GM23338 (cell line): ENCODE data around the gene PLEKHD1. TPM values are rescaled to one million over a fixed set of nuclear protein-coding genes. Genes with fewer than 3 reads are reported as not detected.

Experiments
- ATAC-seq: fragments of 200-7000 bp; cut with Tn5 transposase; 3 replicates; pipeline ENCODE4 v1.9.1; 2020
- DNase-seq: peaks from one replicate; pipeline ENCODE4 v3.0.0-alpha.2; 2015; ENCODE audit warnings: low spot score
- H2AFZ ChIP-seq: fragments of 200-600 bp; sonication (generic); 2 replicates; pipeline ENCODE4 v1.8.0; 2016; ENCODE audit warnings: antibody characterized with exemption, mild to moderate bottlenecking, moderate library complexity
- H3F3A ChIP-seq: fragments of 200-600 bp; sonication (generic); replicated peaks from 2 replicates; pipeline ENCODE4 v1.8.0; 2017; ENCODE audit warnings: antibody characterized with exemption, mixed run types, low read depth
- H3K27ac ChIP-seq: fragments of 200-600 bp; sonication (generic); 2 replicates; pipeline ENCODE4 v1.6.1; 2016; ENCODE audit warnings: low read depth
- H3K27me3 ChIP-seq: fragments of 200-600 bp; sonication (generic); 2 replicates; pipeline ENCODE4 v1.8.0; 2016; ENCODE audit warnings: mild to moderate bottlenecking, mixed run types, moderate library complexity; ENCODE audit not compliant: insufficient read depth
- H3K36me3 ChIP-seq: fragments of 200-600 bp; sonication (generic); 2 replicates; pipeline ENCODE4 v1.8.0; 2016; ENCODE audit warnings: mild to moderate bottlenecking; ENCODE audit not compliant: insufficient read depth
- H3K4me1 ChIP-seq: fragments of 200-600 bp; sonication (generic); 2 replicates; pipeline ENCODE4 v1.8.0; 2016; ENCODE audit warnings: mild to moderate bottlenecking, moderate library complexity; ENCODE audit not compliant: insufficient read depth
- H3K4me2 ChIP-seq: fragments of 200-600 bp; sonication (generic); 2 replicates; pipeline ENCODE4 v1.7.1; 2017; ENCODE audit warnings: mixed run types
- H3K4me3 ChIP-seq: fragments of 200-600 bp; sonication (generic); 2 replicates; pipeline ENCODE4 v1.6.1; 2016; ENCODE audit warnings: mixed run types
- H3K79me2 ChIP-seq: fragments of 200-600 bp; sonication (generic); replicated peaks from 2 replicates; pipeline ENCODE4 v1.8.0; 2017; ENCODE audit warnings: mild to moderate bottlenecking; ENCODE audit not compliant: insufficient read depth
- H3K9me2 ChIP-seq: fragments of 200-600 bp; sonication (generic); 2 replicates; pipeline ENCODE4 v1.8.0; 2017; ENCODE audit not compliant: insufficient read depth
- H4K20me1 ChIP-seq: fragments of 200-600 bp; sonication (generic); replicated peaks from 2 replicates; pipeline ENCODE4 v1.8.0; 2017; ENCODE audit warnings: mild to moderate bottlenecking; ENCODE audit not compliant: insufficient read depth
- H3K27ac Mint-ChIP-seq: 2 replicates; pipeline ENCODE4 v1.8.0; 2020; ENCODE audit warnings: inconsistent platforms, mild to moderate bottlenecking, moderate library complexity, mixed read lengths
- H3K27me3 Mint-ChIP-seq: 3 replicates; pipeline ENCODE4 v1.8.0; 2022; ENCODE audit warnings: low read depth, mild to moderate bottlenecking, moderate library complexity, mixed read lengths, inconsistent platforms; ENCODE audit not compliant: insufficient read depth, poor library complexity
- H3K36me3 Mint-ChIP-seq: 3 replicates; pipeline ENCODE4 v1.8.0; 2021; ENCODE audit warnings: low read depth, mild to moderate bottlenecking, inconsistent platforms, moderate library complexity, mixed read lengths
- H3K4me1 Mint-ChIP-seq: 3 replicates; pipeline ENCODE4 v1.8.0; 2020; ENCODE audit warnings: mild to moderate bottlenecking, inconsistent platforms, mixed read lengths
- H3K4me3 Mint-ChIP-seq: 3 replicates; pipeline ENCODE4 v1.8.0; 2021; ENCODE audit warnings: moderate library complexity, mild to moderate bottlenecking, inconsistent platforms, mixed read lengths
- H3K9me3 Mint-ChIP-seq: 3 replicates; pipeline ENCODE4 v1.8.0; 2020; ENCODE audit warnings: moderate library complexity, mild to moderate bottlenecking, inconsistent platforms, mixed read lengths
- CREB1 ChIP-seq: fragments of 250-450 bp; sonication (Bioruptor Pico); IDR thresholded peaks from 2 replicates; pipeline ENCODE4 v1.5.0; 2020; ENCODE audit warnings: low read depth, mild to moderate bottlenecking, moderate library complexity
- CTCF ChIP-seq, 2 experiments: fragments of 200-600 bp in 1 of 2; sonication (generic) in 1 of 2; conservative IDR thresholded peaks; 2 replicates each; pipeline versions ENCODE4 v1.5.1 to v1.6.1; 2016 to 2017; ENCODE audit warnings: antibody characterized with exemption in 2 of 2, low read depth in 2 of 2, mild to moderate bottlenecking in 2 of 2, moderate library complexity in 1 of 2
- ETS1 ChIP-seq: IDR thresholded peaks from 2 replicates; pipeline ENCODE4 v1.6.1; 2016; ENCODE audit warnings: antibody characterized with exemption
- EZH2 ChIP-seq: fragments of 200-600 bp; sonication (generic); IDR thresholded peaks from one replicate; pipeline ENCODE4 v1.8.0; 2017; ENCODE audit warnings: antibody characterized with exemption, mild to moderate bottlenecking, low read depth; ENCODE audit not compliant: unreplicated experiment
- EZH2phosphoT487 ChIP-seq: fragments of 200-600 bp; sonication (generic); IDR thresholded peaks from one replicate; pipeline ENCODE4 v1.8.1; 2018; ENCODE audit warnings: antibody characterized with exemption; ENCODE audit not compliant: unreplicated experiment
- JUNB ChIP-seq: IDR thresholded peaks from one replicate; pipeline ENCODE4 v1.6.1; 2016; ENCODE audit warnings: antibody characterized with exemption; ENCODE audit not compliant: unreplicated experiment
- NANOG ChIP-seq: IDR thresholded peaks from 2 replicates; pipeline ENCODE4 v1.6.1; 2016; ENCODE audit warnings: antibody characterized with exemption, borderline replicate concordance
- POLR2AphosphoS5 ChIP-seq: IDR thresholded peaks from 2 replicates; pipeline ENCODE4 v1.6.1; 2016; ENCODE audit warnings: antibody characterized with exemption, low read depth
- REST ChIP-seq: IDR thresholded peaks from one replicate; pipeline ENCODE4 v1.6.1; 2018; ENCODE audit warnings: antibody characterized with exemption; ENCODE audit not compliant: unreplicated experiment
- STAT1 ChIP-seq: IDR thresholded peaks from one replicate; pipeline ENCODE4 v1.6.1; 2016; ENCODE audit warnings: antibody characterized with exemption; ENCODE audit not compliant: unreplicated experiment
- ZNF114 ChIP-seq: fragments of 250-450 bp; sonication (Bioruptor Pico); IDR thresholded peaks from 2 replicates; pipeline ENCODE4 v1.5.0; 2020; ENCODE audit warnings: mild to moderate bottlenecking, moderate library complexity
- ZNF331 ChIP-seq: fragments of 250-450 bp; sonication (Bioruptor Pico); IDR thresholded peaks from 2 replicates; pipeline ENCODE4 v1.5.0; 2020; ENCODE audit warnings: low read depth, mild to moderate bottlenecking, moderate library complexity
- ZNF462 ChIP-seq: fragments of 250-450 bp; sonication (Bioruptor Pico); IDR thresholded peaks from 2 replicates; pipeline ENCODE4 v1.5.0; 2020; ENCODE audit warnings: mild to moderate bottlenecking, moderate library complexity
- polyA plus RNA-seq: library from polyadenylated mRNA; unstranded; fragments of >200 nt; fragmentation: Nextera tagmentation; extraction: Ambion mirVana; gene quantifications from 2 replicates; pipeline ENCODE4 v1.2.1, GENCODE V29; 2016
- total RNA-seq: library from RNA; depleted of rRNA; stranded (reverse); fragments of >200 nt; shearing (Covaris generic); gene quantifications from 2 replicates; pipeline ENCODE4 v1.2.3, GENCODE V29; 2014

The PLEKHD1 gene
- total and polyA plus RNA-seq, 2 experiments from 2014 or later = 0.19 to 0.28 TPM

GRCh38 chr14:69481815-69482568, 2.5 kb upstream of the PLEKHD1 start:
- Mint-ChIP-seq H3K4me1 (peaks cover 2% of the 10 kb centered on the region; the same call in 2 of the 3 replicates), H3K4me3 (no peak overlapping the region), H3K9me3 (peaks cover 6% of the 10 kb centered on the region; the same call in 2 of the 3 replicates), H3K27ac (no peak overlapping the region), H3K36me3 (no peaks in the 10 kb centered on the region), H3K27me3 (peaks cover 55% of the 10 kb centered on the region)
- no peaks in the 10 kb centered on the region for H4K20me1 ChIP-seq
- TF ChIP-seq CREB1 (CRISPR knock-in tag) (no peak), ZNF114 (CRISPR knock-in tag) (no peak), POLR2AphosphoS5 (no peak), JUNB (no peak), EZH2phosphoT487 (no peak), NANOG (no peak), ETS1 (no peak), REST (no peak), ZNF462 (CRISPR knock-in tag) (no peak), EZH2 (no peak), STAT1 (no peak), ZNF331 (CRISPR knock-in tag) (no peak), CTCF (conservative IDR thresholded peaks at IDR 0.05; ENCODE audit: low read depth in 2 of 2) (no peak)
- ATAC-seq (no peak), DNase-seq (no peak)
- no peaks in the 10 kb centered on the region for H3K4me1 ChIP-seq
- H3F3A ChIP-seq = no peaks in the 10 kb centered on the region
- no peak overlapping the region for H2AFZ ChIP-seq
- H3K27ac ChIP-seq = no peak overlapping the region
- H3K36me3 ChIP-seq = no peaks in the 10 kb centered on the region
- H3K79me2 ChIP-seq = no peaks in the 10 kb centered on the region
- H3K27me3 ChIP-seq = peaks cover 59% of the 10 kb centered on the region
- no peak overlapping the region for H3K4me2 ChIP-seq
- no peaks in the 10 kb centered on the region for H3K9me2 ChIP-seq
- H3K4me3 ChIP-seq = no peak overlapping the region
